ENCODE data around the gene EPHA5.

EPHA5 gene

GRCh38 chr4:65559270-65559669 lies 111.0 kb downstream of the EPHA5 start:
- no peak for DNase-seq (ENCODE audit: low read depth)
- TF ChIP-seq CTCF (conservative IDR thresholded peaks at IDR 0.05; ENCODE audit: low read depth, low read length): no peak
- H3K4me3 ChIP-seq (ENCODE audit: low read depth, low read length): no peak overlapping the region

- no peak overlapping the region for H3K4me3 ChIP-seq (ENCODE audit: low read depth, low read length)
- TF ChIP-seq CTCF (conservative IDR thresholded peaks at IDR 0.05; ENCODE audit: low read depth, low read length): no peak
- no peak for DNase-seq (ENCODE audit: low read depth)
These were observed 118.2 kb downstream of the EPHA5 start for GRCh38 chr4:65552057-65552456.

- no peak for TF ChIP-seq CTCF (conservative IDR thresholded peaks at IDR 0.05; ENCODE audit: low read depth, low read length)
- no peak overlapping the region for H3K4me3 ChIP-seq (ENCODE audit: low read depth, low read length)
- DNase-seq (ENCODE audit: low read depth): no peak
These were observed 119.8 kb downstream of the EPHA5 start for GRCh38 chr4:65550500-65550899.

- TF ChIP-seq CTCF (conservative IDR thresholded peaks at IDR 0.05; ENCODE audit: low read depth, low read length): no peak
- no peak overlapping the region for H3K4me3 ChIP-seq (ENCODE audit: low read depth, low read length)
- DNase-seq (ENCODE audit: low read depth): no peak
These were observed 123.3 kb downstream of the EPHA5 start for GRCh38 chr4:65546882-65547416.

- peak; percentile 77 for DNase-seq (ENCODE audit: low read depth)
- TF ChIP-seq CTCF (conservative IDR thresholded peaks at IDR 0.05; ENCODE audit: low read depth, low read length): no peak
- H3K4me3 ChIP-seq (ENCODE audit: low read depth, low read length): no peak overlapping the region
These were observed 131.7 kb downstream of the EPHA5 start for GRCh38 chr4:65538571-65538970.

GRCh38 chr4:65535113-65535512 lies 135.2 kb downstream of the EPHA5 start:
- no peak for DNase-seq (ENCODE audit: low read depth)
- no peak for TF ChIP-seq CTCF (conservative IDR thresholded peaks at IDR 0.05; ENCODE audit: low read depth, low read length)
- no peak overlapping the region for H3K4me3 ChIP-seq (ENCODE audit: low read depth, low read length)

- no peak overlapping the region for H3K4me3 ChIP-seq (ENCODE audit: low read depth, low read length)
- no peak for DNase-seq (ENCODE audit: low read depth)
- TF ChIP-seq CTCF (conservative IDR thresholded peaks at IDR 0.05; ENCODE audit: low read depth, low read length): no peak
These were observed 148.6 kb downstream of the EPHA5 start for GRCh38 chr4:65521666-65522065.
